ENCODE measurements around the gene PDCD10. TPM values are rescaled to one million over a fixed set of nuclear protein-coding genes. Genes with fewer than 3 reads are reported as not detected.

The PDCD10 gene
- polyA plus RNA-seq, 1 of the 3 experiments (the other 2 are of a cell fraction): 29.0 TPM

DNA sequence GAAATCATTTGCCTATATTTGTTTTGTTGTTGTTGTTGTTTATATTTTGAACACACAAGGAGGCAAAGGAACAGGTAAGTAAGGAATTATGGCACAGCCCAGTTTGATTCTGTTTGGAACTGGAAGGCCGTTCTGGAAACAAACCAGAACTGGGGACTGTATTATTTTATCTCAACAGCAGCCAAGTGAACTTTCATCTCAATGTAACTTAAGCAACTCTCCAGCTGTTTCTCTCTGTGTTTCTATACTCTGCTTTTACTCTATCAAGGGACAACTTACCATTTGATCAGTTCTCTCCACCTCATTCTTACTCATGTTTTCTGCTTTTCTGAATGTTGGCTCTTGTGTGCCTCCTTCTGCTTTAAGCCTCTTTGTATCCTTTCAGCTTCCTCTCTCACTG, 65.0 kb downstream of the PDCD10 start:
- CTCF ChIA-PET: interaction anchor here (1.1 to 1.7 kb wide), 2 partner anchors 15 to 289 kb away, joined by 4 to 7 read pairs; partner anchors contain the start of gene ZBBX
- H3K27ac ChIP-seq (ENCODE audit: low read depth in 2 of 2, low read length in 1 of 2): no peak overlapping the region
- peaks cover 5% of the 10 kb centered on the region for H3F3A ChIP-seq (replicated peaks; ENCODE audit: insufficient read depth)

DNA sequence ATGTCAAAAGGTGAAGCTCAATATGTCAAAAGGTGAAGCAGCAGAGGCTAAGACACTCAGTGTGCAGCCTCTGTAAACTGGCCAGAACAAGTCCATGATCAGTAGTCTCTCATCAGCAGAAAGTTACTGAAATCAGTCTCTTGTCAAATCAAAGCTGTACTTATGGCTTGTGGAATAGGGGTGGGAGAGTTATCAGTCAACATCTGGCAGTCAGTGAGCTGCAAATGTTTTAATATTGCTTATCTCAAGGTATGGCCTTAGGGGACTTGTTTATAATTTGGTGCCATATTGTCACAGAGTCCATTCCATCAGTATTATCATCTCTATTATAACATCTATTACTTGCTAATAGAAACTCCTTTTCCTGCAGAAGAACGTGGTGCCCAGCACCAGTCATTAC, 66.0 kb downstream of the PDCD10 start:
- no peak for TF ChIP-seq EZH2phosphoT487 (IDR thresholded peaks at IDR 0.05; ENCODE audit: borderline replicate concordance, low read depth)
- Histone ChIP-seq H3K36me3 (replicated peaks in 1 of 2; ENCODE audit: control insufficient read depth in 1 of 2, insufficient read depth in 2 of 2, low read length in 1 of 2) (peaks cover 4 to 10% of the 10 kb centered on the region in 2 experiments), H2AFZ (ENCODE audit: low read depth) (no peak overlapping the region), H3K4me2 (no peak overlapping the region), H3F3A (replicated peaks; ENCODE audit: insufficient read depth) (peaks cover 5% of the 10 kb centered on the region), H3K9me3 (no peaks in the 10 kb centered on the region), H3K4me3 (ENCODE audit: low read depth in 2 of 2, low read length in 1 of 2) (no peak overlapping the region), H4K20me1 (ENCODE audit: insufficient read depth) (no peaks in the 10 kb centered on the region), H3K79me2 (ENCODE audit: insufficient read depth) (no peaks in the 10 kb centered on the region), H3K27me3 (ENCODE audit: insufficient read depth) (no peaks in the 10 kb centered on the region), H3K4me1 (ENCODE audit: control insufficient read depth in 1 of 2, insufficient read depth in 2 of 2, low read depth in 1 of 2, low read length in 1 of 2) (no peaks in the 10 kb centered on the region), H3K9me2 (no peaks in the 10 kb centered on the region), H3K9ac (no peak overlapping the region), H3K27ac (ENCODE audit: low read depth in 2 of 2, low read length in 1 of 2) (no peak overlapping the region)
- ChIA-PET CTCF (interaction anchor here (0.8 to 0.9 kb wide), 2 partner anchors 16 to 18 kb away, joined by 3 read pairs; no protein-coding TSS in a partner anchor), POLR2A (no interaction called here)
- no peak for DNase-seq
- 31% methylated on average over 1 of the region's 1 CpG for WGBS (ENCODE audit: low lambda C conversion rate)

More for the DNA sequence above, 65.0 kb downstream of the PDCD10 start:
- Histone ChIP-seq H2AFZ (ENCODE audit: low read depth) (no peak overlapping the region), H3K9ac (no peak overlapping the region), H3K27me3 (ENCODE audit: insufficient read depth) (no peaks in the 10 kb centered on the region), H3K4me3 (ENCODE audit: low read depth in 2 of 2, low read length in 1 of 2) (no peak overlapping the region), H3K4me1 (ENCODE audit: control insufficient read depth in 1 of 2, insufficient read depth in 2 of 2, low read depth in 1 of 2, low read length in 1 of 2) (no peaks in the 10 kb centered on the region), H3K4me2 (no peak overlapping the region), H3K36me3 (replicated peaks in 1 of 2; ENCODE audit: control insufficient read depth in 1 of 2, insufficient read depth in 2 of 2, low read length in 1 of 2) (peaks cover 7 to 18% of the 10 kb centered on the region in 2 experiments), H4K20me1 (ENCODE audit: insufficient read depth) (no peaks in the 10 kb centered on the region), H3K79me2 (ENCODE audit: insufficient read depth) (no peaks in the 10 kb centered on the region), H3K9me2 (no peaks in the 10 kb centered on the region), H3K9me3 (no peaks in the 10 kb centered on the region)
- TF ChIP-seq SIN3A (IDR thresholded peaks at IDR 0.05; ENCODE audit: borderline replicate concordance, low read depth, low read length) (no peak), NRF1 (IDR thresholded peaks at IDR 0.05; ENCODE audit: low read depth, low read length) (no peak), POLR2AphosphoS5 (IDR thresholded peaks at IDR 0.05; ENCODE audit: low read depth, low read length) (no peak), SMC3 (IDR thresholded peaks at IDR 0.05; ENCODE audit: low read depth, low read length) (no peak), RAD21 (IDR thresholded peaks at IDR 0.05; ENCODE audit: low read length) (no peak)
- TF ChIP-seq, protein P1, sequence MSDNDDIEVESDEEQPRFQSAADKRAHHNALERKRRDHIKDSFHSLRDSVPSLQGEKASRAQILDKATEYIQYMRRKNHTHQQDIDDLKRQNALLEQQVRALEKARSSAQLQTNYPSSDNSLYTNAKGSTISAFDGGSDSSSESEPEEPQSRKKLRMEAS (IDR thresholded peaks at IDR 0.05; ENCODE audit: low read depth): no peak
- TF ChIP-seq, protein P2, sequence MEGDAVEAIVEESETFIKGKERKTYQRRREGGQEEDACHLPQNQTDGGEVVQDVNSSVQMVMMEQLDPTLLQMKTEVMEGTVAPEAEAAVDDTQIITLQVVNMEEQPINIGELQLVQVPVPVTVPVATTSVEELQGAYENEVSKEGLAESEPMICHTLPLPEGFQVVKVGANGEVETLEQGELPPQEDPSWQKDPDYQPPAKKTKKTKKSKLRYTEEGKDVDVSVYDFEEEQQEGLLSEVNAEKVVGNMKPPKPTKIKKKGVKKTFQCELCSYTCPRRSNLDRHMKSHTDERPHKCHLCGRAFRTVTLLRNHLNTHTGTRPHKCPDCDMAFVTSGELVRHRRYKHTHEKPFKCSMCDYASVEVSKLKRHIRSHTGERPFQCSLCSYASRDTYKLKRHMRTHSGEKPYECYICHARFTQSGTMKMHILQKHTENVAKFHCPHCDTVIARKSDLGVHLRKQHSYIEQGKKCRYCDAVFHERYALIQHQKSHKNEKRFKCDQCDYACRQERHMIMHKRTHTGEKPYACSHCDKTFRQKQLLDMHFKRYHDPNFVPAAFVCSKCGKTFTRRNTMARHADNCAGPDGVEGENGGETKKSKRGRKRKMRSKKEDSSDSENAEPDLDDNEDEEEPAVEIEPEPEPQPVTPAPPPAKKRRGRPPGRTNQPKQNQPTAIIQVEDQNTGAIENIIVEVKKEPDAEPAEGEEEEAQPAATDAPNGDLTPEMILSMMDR (IDR thresholded peaks at IDR 0.05): no peak
- DNase-seq: no peak
- WGBS (ENCODE audit: low lambda C conversion rate): 100% methylated on average over 1 of the region's 1 CpG
- POLR2A ChIA-PET: interaction anchor here (0.6 kb wide), 1 partner anchor 17 kb away, joined by 3 read pairs; no protein-coding TSS in a partner anchor

DNA sequence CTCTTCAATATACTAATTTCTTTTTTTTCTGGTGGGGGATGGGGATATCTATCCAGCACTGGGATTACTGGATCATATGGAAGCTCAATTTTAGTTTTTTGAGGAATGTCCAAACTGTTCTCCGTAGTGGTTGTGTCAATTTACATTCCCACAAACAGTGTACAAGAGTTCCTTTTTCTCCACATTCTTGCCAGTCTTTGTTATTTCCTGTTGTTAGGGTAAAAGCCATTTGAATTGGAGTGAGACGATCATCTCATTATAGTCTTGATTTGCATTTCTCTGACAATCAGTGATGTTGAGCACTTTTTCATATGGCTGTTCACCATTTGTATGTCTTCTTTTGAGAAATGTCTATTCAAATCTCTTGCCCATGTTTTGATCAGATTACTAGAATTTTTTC, 68.1 kb downstream of the PDCD10 start:
- Histone ChIP-seq H3K4me3 (ENCODE audit: low read depth in 2 of 2, low read length in 1 of 2) (no peak overlapping the region), H3K27me3 (ENCODE audit: insufficient read depth) (no peaks in the 10 kb centered on the region), H3K9me2 (no peaks in the 10 kb centered on the region), H3F3A (replicated peaks; ENCODE audit: insufficient read depth) (peaks cover 5% of the 10 kb centered on the region), H3K4me2 (no peak overlapping the region), H3K4me1 (ENCODE audit: control insufficient read depth in 1 of 2, insufficient read depth in 2 of 2, low read depth in 1 of 2, low read length in 1 of 2) (no peaks in the 10 kb centered on the region), H4K20me1 (ENCODE audit: insufficient read depth) (no peaks in the 10 kb centered on the region), H3K36me3 (replicated peaks in 1 of 2; ENCODE audit: control insufficient read depth in 1 of 2, insufficient read depth in 2 of 2, low read length in 1 of 2) (peaks cover 0 to under 1% of the 10 kb centered on the region in 2 experiments), H2AFZ (ENCODE audit: low read depth) (no peak overlapping the region), H3K79me2 (ENCODE audit: insufficient read depth) (no peaks in the 10 kb centered on the region), H3K27ac (ENCODE audit: low read depth in 2 of 2, low read length in 1 of 2) (no peak overlapping the region), H3K9me3 (no peaks in the 10 kb centered on the region), H3K9ac (no peak overlapping the region)
- CTCF ChIA-PET: no interaction called here
- POLR2A ChIA-PET: no interaction called here
- no peak for DNase-seq
- 98% methylated on average over 2 of the region's 2 CpGs for WGBS (ENCODE audit: low lambda C conversion rate)
- TF ChIP-seq, protein P2 (IDR thresholded peaks at IDR 0.05): no peak
- TF ChIP-seq GATA2 (CRISPR knock-in tag; IDR thresholded peaks at IDR 0.05) (no peak), JUND (IDR thresholded peaks at IDR 0.05) (no peak)
